Activated naive CD4-positive, alpha-beta T cell treated with anti-CD3 and anti-CD28 coated beads, Interleukin-2, amount 50 U/mL, for 16 hours (primary cell): ENCODE measurements around the gene SLC6A3.

Experiments used
- DNase-seq: peaks from one replicate; pipeline ENCODE4 v3.0.0-alpha.2; 2020

The SLC6A3 gene

GRCh38 chr5:1344975-1345838 is 100.0 kb downstream of the SLC6A3 start, which contains the start of gene CLPTM1L:
CLPTM1L (minus strand) TSS chr5:1345099; CDS start chr5:1344841, 258 bp downstream.
- peak; percentile 89 for DNase-seq

- no peak for DNase-seq
These were observed 101.0 kb downstream of the SLC6A3 start for GRCh38 chr5:1343931-1344901.

- no peak for DNase-seq
These were observed 101.9 kb downstream of the SLC6A3 start for GRCh38 chr5:1343315-1343751.
